IMR-90 (cell line): ENCODE measurements around the gene SIGLEC9. TPM values are rescaled to one million over a fixed set of nuclear protein-coding genes. Genes with fewer than 3 reads are reported as not detected.

ENCODE experiments used
- ATAC-seq: fragments of 200-7000 bp; cut with Tn5 transposase; 2 replicates; pipeline ENCODE4 v1.9.1; 2020; ENCODE audit warnings: low read depth, mild to moderate bottlenecking, moderate library complexity
- BruUV-seq: library from RNA; stranded (reverse); fragments of 400-500 nt; replicated peaks from 2 replicates; lab custom pipeline; 2021; lab: Mats Ljungman, UMichigan
- CTCF ChIA-PET: fragments of 300-600 bp; formaldehyde crosslinking; extraction: SDS; loops from one replicate; lab custom pipeline; 2021; ENCODE audit warnings: antibody characterized with exemption; lab: Yijun Ruan, JAX
- POLR2A ChIA-PET: fragments of 300-600 bp; sonication (Branson Sonifier 250); formaldehyde crosslinking; loops from one replicate; lab custom pipeline; 2022; ENCODE audit warnings: antibody characterized with exemption; ENCODE audit not compliant: unreplicated experiment; lab: Charles Lee
- DNase-seq: peaks from one replicate; pipeline ENCODE4 v3.0.0; 2013
- H2AFZ ChIP-seq: replicated peaks from 2 replicates; pipeline ENCODE3; 2013; ENCODE audit warnings: low read length, mild to moderate bottlenecking; ENCODE audit not compliant: poor library complexity
- H2AK5ac ChIP-seq: 2 replicates; pipeline ENCODE4 v1.6.1; 2013; ENCODE audit warnings: low read depth, low read length, inconsistent platforms
- H2AK9ac ChIP-seq: replicated peaks from 2 replicates; pipeline ENCODE3; 2013; ENCODE audit warnings: mild to moderate bottlenecking, low read depth, low read length, moderate library complexity; ENCODE audit not compliant: poor library complexity
- H2BK120ac ChIP-seq: 2 replicates; pipeline ENCODE4 v1.6.1; 2013; ENCODE audit warnings: low read depth, low read length, inconsistent platforms
- H2BK15ac ChIP-seq: 3 replicates; pipeline ENCODE4 v1.6.1; 2013; ENCODE audit warnings: low read depth, low read length, inconsistent platforms
- H2BK20ac ChIP-seq: 2 replicates; pipeline ENCODE4 v1.6.1; 2013; ENCODE audit warnings: low read depth, mild to moderate bottlenecking, inconsistent platforms, low read length, moderate library complexity
- H2BK5ac ChIP-seq: 2 replicates; pipeline ENCODE4 v1.6.1; 2013; ENCODE audit warnings: mild to moderate bottlenecking, low read depth, low read length, inconsistent platforms; ENCODE audit not compliant: poor library complexity, severe bottlenecking
- H3K14ac ChIP-seq: replicated peaks from 2 replicates; pipeline ENCODE4 v1.6.1; 2013; ENCODE audit warnings: low read depth, low read length, inconsistent platforms
- H3K18ac ChIP-seq: 2 replicates; pipeline ENCODE4 v1.6.1; 2013; ENCODE audit warnings: low read depth, low read length, control low read depth
- H3K23ac ChIP-seq: 2 replicates; pipeline ENCODE4 v1.6.1; 2013; ENCODE audit warnings: low read depth, low read length, inconsistent platforms
- H3K27ac ChIP-seq: 2 replicates; pipeline ENCODE4 v1.5.1; 2013; ENCODE audit warnings: mild to moderate bottlenecking, control low read depth, low read length; ENCODE audit not compliant: insufficient read depth
- H3K27me3 ChIP-seq: 2 replicates; pipeline ENCODE4 v1.6.1; 2013; ENCODE audit warnings: low read length; ENCODE audit not compliant: control insufficient read depth, insufficient read depth
- H3K36me3 ChIP-seq: 2 replicates; pipeline ENCODE4 v1.6.1; 2013; ENCODE audit warnings: low read length, mixed read lengths; ENCODE audit not compliant: control insufficient read depth, insufficient read depth
- H3K4ac ChIP-seq: 2 replicates; pipeline ENCODE4 v1.6.1; 2013; ENCODE audit warnings: low read depth, low read length, inconsistent platforms
- H3K4me1 ChIP-seq: 2 replicates; pipeline ENCODE4 v1.6.1; 2013; ENCODE audit warnings: low read length, mixed read lengths; ENCODE audit not compliant: control insufficient read depth, insufficient read depth
- H3K4me2 ChIP-seq: 2 replicates; pipeline ENCODE4 v1.6.1; 2013; ENCODE audit warnings: low read depth, mild to moderate bottlenecking, control low read depth, low read length, moderate library complexity
- H3K4me3 ChIP-seq: 2 replicates; pipeline ENCODE4 v1.5.1; 2013; ENCODE audit warnings: low read depth, mild to moderate bottlenecking, control low read depth, low read length, moderate library complexity; ENCODE audit not compliant: insufficient read depth
- H3K56ac ChIP-seq: 2 replicates; pipeline ENCODE4 v1.6.1; 2013; ENCODE audit warnings: low read length, inconsistent platforms; ENCODE audit not compliant: insufficient read depth; ENCODE audit errors: extremely low read depth
- H3K79me1 ChIP-seq, 2 experiments: 2 replicates each; pipeline ENCODE4 v1.6.1; 2013; ENCODE audit warnings: low read length in 2 of 2, inconsistent platforms in 1 of 2, low read depth in 1 of 2
- H3K9ac ChIP-seq: 2 replicates; pipeline ENCODE4 v1.6.1; 2013; ENCODE audit warnings: low read depth, low read length, control low read depth
- H3K9me1 ChIP-seq: 2 replicates; pipeline ENCODE4 v1.6.1; 2013; ENCODE audit warnings: low read length, inconsistent platforms; ENCODE audit not compliant: insufficient read depth
- H3K9me3 ChIP-seq: 2 replicates; pipeline ENCODE4 v1.6.1; 2013; ENCODE audit warnings: low read length; ENCODE audit not compliant: control insufficient read depth, insufficient read depth
- H4K20me1 ChIP-seq: 2 replicates; pipeline ENCODE4 v1.6.1; 2013; ENCODE audit warnings: low read length, inconsistent platforms; ENCODE audit not compliant: insufficient read depth
- H4K5ac ChIP-seq: 2 replicates; pipeline ENCODE4 v1.6.1; 2013; ENCODE audit warnings: mild to moderate bottlenecking, low read depth, low read length, control low read depth
- H4K8ac ChIP-seq, 2 experiments: 2 replicates each; pipeline ENCODE4 v1.6.1; 2013; ENCODE audit warnings: low read depth in 2 of 2, low read length in 2 of 2, control low read depth in 1 of 2, inconsistent platforms in 1 of 2
- H4K91ac ChIP-seq: 2 replicates; pipeline ENCODE4 v1.6.1; 2013; ENCODE audit warnings: low read depth, low read length, inconsistent platforms; ENCODE audit not compliant: insufficient read depth
- BHLHE40 ChIP-seq: fragments of 150-350 bp; IDR thresholded peaks from 2 replicates; pipeline ENCODE4 v1.6.1; 2016; ENCODE audit warnings: mild to moderate bottlenecking, low read depth, low read length
- CHD1 ChIP-seq: IDR thresholded peaks from 2 replicates; pipeline ENCODE4 v1.6.1; 2012; ENCODE audit warnings: low read depth, low read length, improper control_type of control experiment
- CTCF ChIP-seq: conservative IDR thresholded peaks from 2 replicates; pipeline ENCODE4 v1.5.1; 2012; ENCODE audit warnings: mild to moderate bottlenecking, low read depth, low read length, improper control_type of control experiment
- FOS ChIP-seq: fragments of 150-350 bp; IDR thresholded peaks from 2 replicates; pipeline ENCODE4 v1.6.1; 2016; ENCODE audit warnings: low read depth, low read length
- MAFK ChIP-seq: IDR thresholded peaks from 2 replicates; pipeline ENCODE4 v1.6.1; 2012; ENCODE audit warnings: low read depth, low read length, improper control_type of control experiment
- MAZ ChIP-seq: IDR thresholded peaks from 2 replicates; pipeline ENCODE4 v1.6.1; 2012; ENCODE audit warnings: low read depth, mild to moderate bottlenecking, low read length, improper control_type of control experiment, moderate library complexity, borderline replicate concordance
- MXI1 ChIP-seq: IDR thresholded peaks from 2 replicates; pipeline ENCODE4 v1.6.1; 2012; ENCODE audit warnings: low read depth, mild to moderate bottlenecking, low read length, moderate library complexity, borderline replicate concordance
- NFE2L2 ChIP-seq: fragments of 150-350 bp; IDR thresholded peaks from 2 replicates; pipeline ENCODE4 v1.6.1; 2016; ENCODE audit warnings: low read depth, mild to moderate bottlenecking, low read length
- POLR2A ChIP-seq: IDR thresholded peaks from 2 replicates; pipeline ENCODE4 v1.6.1; 2012; ENCODE audit warnings: mild to moderate bottlenecking, low read depth, low read length
- RAD21 ChIP-seq: IDR thresholded peaks from 2 replicates; pipeline ENCODE4 v1.6.1; 2012; ENCODE audit warnings: low read length, improper control_type of control experiment
- RCOR1 ChIP-seq: IDR thresholded peaks from 2 replicates; pipeline ENCODE4 v1.6.1; 2012; ENCODE audit warnings: mild to moderate bottlenecking, low read length, improper control_type of control experiment; ENCODE audit not compliant: insufficient replicate concordance
- RFX5 ChIP-seq: IDR thresholded peaks from 2 replicates; pipeline ENCODE4 v1.8.0; 2012; ENCODE audit warnings: low read depth, mild to moderate bottlenecking, low read length, moderate library complexity
- SMC3 ChIP-seq: fragments of 150-350 bp; IDR thresholded peaks from 2 replicates; pipeline ENCODE4 v1.6.1; 2016; ENCODE audit warnings: low read depth, mild to moderate bottlenecking, antibody characterized with exemption, low read length, moderate library complexity
- WGBS, 2 experiments: methylation state at CpG; one replicate each; pipeline versions ENCODE4 v1.1.5 to v1.1.7; 2013; ENCODE audit warnings: missing lambda C conversion rate in 2 of 2; ENCODE audit not compliant: insufficient read length in 1 of 2; ENCODE audit errors: extremely low coverage in 2 of 2; 5-methylcytosine and 5-hydroxymethylcytosine counted together
- dilution Hi-C: fragments of 300-500 bp; cut with HindIII; formaldehyde crosslinking; loops from one replicate; pipeline ENCODE4 v1.14.3; 2018; ENCODE audit warnings: low sequenced_read_pairs; ENCODE audit not compliant: unreplicated experiment
- in situ Hi-C: fragments of 300-500 bp; cut with MboI; formaldehyde crosslinking; loops from 3 replicates; pipeline ENCODE4 v1.14.3; 2019; ENCODE audit warnings: low sequenced_read_pairs, inconsistent platforms, mixed read lengths
- intact Hi-C: fragments of 100-400 bp; cut with micrococcal nuclease; formaldehyde crosslinking; loops from 2 replicates; pipeline ENCODE4 v1.10.0; 2022
- polyA plus RNA-seq, 3 experiments: library from polyadenylated mRNA; depleted of rRNA; stranded (reverse); fragments of >200 nt; gene quantifications; 2 replicates each; pipeline ENCODE4 v1.2.3, GENCODE V29; 2012; ENCODE audit warnings: low replicate concordance in 1 of 3
- total RNA-seq: library from RNA; depleted of rRNA; stranded (reverse); fragments of >200 nt; gene quantifications from 2 replicates; pipeline ENCODE4 v1.2.3, GENCODE V29; 2012
- TF ChIP-seq, protein P1 (sequence below): fragments of 150-350 bp; IDR thresholded peaks from 2 replicates; pipeline ENCODE4 v1.6.1; 2016; ENCODE audit warnings: low read depth, mild to moderate bottlenecking, low read length, moderate library complexity, borderline replicate concordance
- TF ChIP-seq, protein P2 (sequence below): fragments of 150-350 bp; IDR thresholded peaks from 2 replicates; pipeline ENCODE4 v1.6.1; 2017; ENCODE audit warnings: mild to moderate bottlenecking, antibody characterized with exemption, low read length, low read depth

SIGLEC9 gene
- total and polyA plus RNA-seq, 2 of the 4 experiments (the other 2 are of a cell fraction), result 0.03 TPM; not detected in 1

DNA sequence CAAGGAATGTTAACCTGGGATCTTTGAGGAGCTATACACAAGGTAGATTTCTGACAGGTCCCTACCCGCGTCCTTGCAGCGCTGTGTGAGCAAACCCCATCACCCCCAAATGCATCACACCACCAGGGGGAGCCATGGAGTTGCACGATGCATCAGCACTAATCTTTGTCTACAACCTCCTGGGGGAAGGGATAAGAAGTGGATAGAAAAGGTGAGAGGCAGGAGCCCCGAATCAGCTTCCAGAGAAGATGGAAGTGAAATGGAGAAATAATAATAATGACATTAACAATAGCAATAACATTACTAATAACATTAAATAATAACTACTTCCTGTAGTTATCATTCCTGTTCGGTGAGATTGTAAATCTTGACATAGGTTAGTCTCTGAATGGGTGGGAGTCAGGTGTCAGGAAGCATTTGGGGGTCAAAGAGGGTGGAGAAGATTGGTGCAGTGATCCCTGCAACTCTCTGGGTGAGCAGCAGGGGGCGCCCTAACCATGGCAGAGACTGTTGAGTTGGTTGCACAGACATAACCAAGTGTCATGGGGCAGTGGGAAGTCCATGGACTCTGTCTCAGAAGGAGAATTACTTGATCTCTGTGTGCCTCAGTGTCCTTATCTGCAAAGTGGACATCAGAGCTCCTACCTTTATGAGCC lies 33.9 kb downstream of the SIGLEC9 start:
- no peak overlapping the region for H2BK5ac ChIP-seq
- no peaks in the 10 kb centered on the region for H3K79me1 ChIP-seq
- no peak overlapping the region for H3K56ac ChIP-seq
- H4K5ac ChIP-seq, result no peak overlapping the region
- WGBS, 2 experiments, result no CpG with 5 or more reads among the region's 7 CpGs
- no peak overlapping the region for H3K4me2 ChIP-seq
- H3K9ac ChIP-seq, result no peak overlapping the region
- H3K14ac ChIP-seq, result no peak overlapping the region
- H3K27me3 ChIP-seq, result peaks cover 1% of the 10 kb centered on the region; the same call in 1 of the 2 replicates
- TF ChIP-seq, protein P1, sequence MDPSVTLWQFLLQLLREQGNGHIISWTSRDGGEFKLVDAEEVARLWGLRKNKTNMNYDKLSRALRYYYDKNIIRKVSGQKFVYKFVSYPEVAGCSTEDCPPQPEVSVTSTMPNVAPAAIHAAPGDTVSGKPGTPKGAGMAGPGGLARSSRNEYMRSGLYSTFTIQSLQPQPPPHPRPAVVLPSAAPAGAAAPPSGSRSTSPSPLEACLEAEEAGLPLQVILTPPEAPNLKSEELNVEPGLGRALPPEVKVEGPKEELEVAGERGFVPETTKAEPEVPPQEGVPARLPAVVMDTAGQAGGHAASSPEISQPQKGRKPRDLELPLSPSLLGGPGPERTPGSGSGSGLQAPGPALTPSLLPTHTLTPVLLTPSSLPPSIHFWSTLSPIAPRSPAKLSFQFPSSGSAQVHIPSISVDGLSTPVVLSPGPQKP, result no peak
- TF ChIP-seq BHLHE40 (no peak), POLR2A (no peak), SMC3 (peak; percentile 20; the same call in 1 of the 2 replicates), RFX5 (no peak), RCOR1 (no peak), MAZ (no peak), CTCF (peak; percentile 44), MXI1 (no peak), NFE2L2 (no peak), RAD21 (peak; percentile 52), FOS (no peak), CHD1 (no peak), MAFK (no peak)
- TF ChIP-seq, protein P2, sequence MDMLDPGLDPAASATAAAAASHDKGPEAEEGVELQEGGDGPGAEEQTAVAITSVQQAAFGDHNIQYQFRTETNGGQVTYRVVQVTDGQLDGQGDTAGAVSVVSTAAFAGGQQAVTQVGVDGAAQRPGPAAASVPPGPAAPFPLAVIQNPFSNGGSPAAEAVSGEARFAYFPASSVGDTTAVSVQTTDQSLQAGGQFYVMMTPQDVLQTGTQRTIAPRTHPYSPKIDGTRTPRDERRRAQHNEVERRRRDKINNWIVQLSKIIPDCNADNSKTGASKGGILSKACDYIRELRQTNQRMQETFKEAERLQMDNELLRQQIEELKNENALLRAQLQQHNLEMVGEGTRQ, result no peak
- no peaks in the 10 kb centered on the region for H3K36me3 ChIP-seq
- DNase-seq (peak; percentile 7), ATAC-seq (peak; percentile 59)
- in situ Hi-C loops, result no loop called here
- no peak overlapping the region for H2BK15ac ChIP-seq
- no TSS peak for BruUV-seq
- H3K4me1 ChIP-seq, result no peaks in the 10 kb centered on the region
- no peak overlapping the region for H3K4me3 ChIP-seq
- no peak overlapping the region for H2BK120ac ChIP-seq
- no peak overlapping the region for H2AK9ac ChIP-seq
- no peaks in the 10 kb centered on the region for H4K20me1 ChIP-seq
- H3K18ac ChIP-seq, result no peak overlapping the region
- no peak overlapping the region for H2AK5ac ChIP-seq
- H4K8ac ChIP-seq, result no peak overlapping the region
- CTCF ChIA-PET, result interaction anchor here (0.6 to 1.1 kb wide), 2 partner anchors 10 to 492 kb away, joined by 3 read pairs; no protein-coding TSS in a partner anchor
- H3K23ac ChIP-seq, result no peak overlapping the region
- dilution Hi-C loops, result no loop called here
- no peak overlapping the region for H3K4ac ChIP-seq
- no peak overlapping the region for H2BK20ac ChIP-seq
- no peaks in the 10 kb centered on the region for H3K9me1 ChIP-seq
- no peak overlapping the region for H3K27ac ChIP-seq
- H4K91ac ChIP-seq, result no peak overlapping the region
- no peaks in the 10 kb centered on the region for H3K9me3 ChIP-seq
- peak overlapping the region; percentile 67 for H2AFZ ChIP-seq
- POLR2A ChIA-PET, result no interaction called here
- intact Hi-C loops, result loop anchor here (1.0 kb wide), 1 partner anchor 101 kb away; no protein-coding TSS in a partner anchor
